IPS-20b (cell line): ENCODE measurements around the gene SPESP1.
A peak's percentile ranks its signal among the peaks of the same experiment; 100 is the strongest.

Experiments
- H3K27ac ChIP-seq: one replicate; pipeline ENCODE4 v1.5.1; 2013; ENCODE audit warnings: low read length
- H3K27me3 ChIP-seq: 2 replicates; pipeline ENCODE4 v1.6.1; 2013; ENCODE audit warnings: mild to moderate bottlenecking, low read length, inconsistent platforms; ENCODE audit not compliant: insufficient read depth
- H3K36me3 ChIP-seq: 2 replicates; pipeline ENCODE4 v1.6.1; 2013; ENCODE audit warnings: low read depth, mild to moderate bottlenecking, inconsistent platforms, low read length, moderate library complexity; ENCODE audit not compliant: insufficient read depth
- H3K4me1 ChIP-seq: 2 replicates; pipeline ENCODE4 v1.6.1; 2013; ENCODE audit warnings: mild to moderate bottlenecking, control low read depth, inconsistent platforms, low read length, moderate library complexity; ENCODE audit not compliant: insufficient read depth
- H3K4me3 ChIP-seq: 2 replicates; pipeline ENCODE4 v1.5.1; 2013; ENCODE audit warnings: mild to moderate bottlenecking, low read length, inconsistent platforms
- H3K9ac ChIP-seq: 2 replicates; pipeline ENCODE4 v1.6.1; 2013; ENCODE audit warnings: low read depth, mild to moderate bottlenecking, inconsistent platforms, low read length, moderate library complexity
- H3K9me3 ChIP-seq: 2 replicates; pipeline ENCODE4 v1.6.1; 2013; ENCODE audit warnings: mild to moderate bottlenecking, low read depth, low read length, inconsistent platforms; ENCODE audit not compliant: insufficient read depth

Gene SPESP1

GRCh38 chr15:68984586-68984985, 54.3 kb downstream of the SPESP1 start:
- Histone ChIP-seq H3K36me3 (no peaks in the 10 kb centered on the region), H3K9me3 (no peaks in the 10 kb centered on the region), H3K27ac (no peak overlapping the region), H3K27me3 (no peaks in the 10 kb centered on the region), H3K4me3 (no peak overlapping the region), H3K9ac (no peak overlapping the region), H3K4me1 (no peaks in the 10 kb centered on the region; the same call in 1 of the 2 replicates)

DNA sequence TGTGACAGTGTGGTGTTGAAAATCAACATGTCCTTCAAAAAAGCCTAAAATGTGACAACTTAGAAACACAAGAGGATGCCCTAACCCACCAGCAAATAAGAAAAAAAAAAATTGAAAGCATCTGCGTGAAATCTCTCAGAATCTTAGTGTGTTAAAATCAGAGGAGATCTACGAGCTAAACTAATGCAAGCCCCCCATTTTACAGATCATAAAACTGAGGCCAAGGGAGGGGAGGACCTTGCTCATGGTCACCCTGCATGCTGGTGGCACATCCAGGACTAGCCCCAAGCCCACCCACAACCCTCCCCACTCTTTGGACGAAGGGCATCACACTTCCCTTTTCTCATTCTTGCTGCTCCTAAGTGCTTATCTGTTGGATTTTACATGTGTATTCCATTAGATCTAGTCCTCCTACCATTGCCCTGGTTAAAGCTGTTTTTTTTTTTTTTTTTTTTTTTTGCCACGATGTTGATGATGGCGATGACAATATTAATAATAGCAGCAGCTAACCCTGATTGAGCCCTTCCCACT, 55.1 kb downstream of the SPESP1 start:
- Histone ChIP-seq H3K27ac (no peak overlapping the region), H3K9me3 (no peaks in the 10 kb centered on the region), H3K36me3 (no peaks in the 10 kb centered on the region), H3K9ac (no peak overlapping the region), H3K27me3 (no peaks in the 10 kb centered on the region), H3K4me1 (peaks cover 6% of the 10 kb centered on the region; the same call in 1 of the 2 replicates), H3K4me3 (no peak overlapping the region)

GRCh38 chr15:68986322-68986721, 56.0 kb downstream of the SPESP1 start:
- H3K4me1 ChIP-seq, result peaks cover 12% of the 10 kb centered on the region; the same call in 1 of the 2 replicates
- no peak overlapping the region for H3K9ac ChIP-seq
- no peaks in the 10 kb centered on the region for H3K36me3 ChIP-seq
- no peaks in the 10 kb centered on the region for H3K27me3 ChIP-seq
- no peaks in the 10 kb centered on the region for H3K9me3 ChIP-seq
- H3K27ac ChIP-seq, result no peak overlapping the region
- H3K4me3 ChIP-seq, result no peak overlapping the region

GRCh38 chr15:68987120-68987519, 56.8 kb downstream of the SPESP1 start:
- Histone ChIP-seq H3K9ac (no peak overlapping the region), H3K4me1 (peaks cover 12% of the 10 kb centered on the region; the same call in 1 of the 2 replicates), H3K9me3 (no peaks in the 10 kb centered on the region), H3K4me3 (no peak overlapping the region), H3K27me3 (no peaks in the 10 kb centered on the region), H3K27ac (no peak overlapping the region), H3K36me3 (no peaks in the 10 kb centered on the region)

- Histone ChIP-seq H3K27me3 (no peaks in the 10 kb centered on the region), H3K4me3 (no peak overlapping the region), H3K9me3 (no peaks in the 10 kb centered on the region), H3K4me1 (peaks cover 12% of the 10 kb centered on the region; the same call in 1 of the 2 replicates), H3K36me3 (no peaks in the 10 kb centered on the region), H3K27ac (no peak overlapping the region), H3K9ac (no peak overlapping the region)
These were observed 57.4 kb downstream of the SPESP1 start for GRCh38 chr15:68987676-68988075.

GRCh38 chr15:68989541-68990230, 59.4 kb downstream of the SPESP1 start:
- no peaks in the 10 kb centered on the region for H3K9me3 ChIP-seq
- H3K27me3 ChIP-seq, result no peaks in the 10 kb centered on the region
- H3K36me3 ChIP-seq, result no peaks in the 10 kb centered on the region
- H3K27ac ChIP-seq, result no peak overlapping the region
- no peak overlapping the region for H3K9ac ChIP-seq
- peaks cover 12% of the 10 kb centered on the region; the same call in 1 of the 2 replicates for H3K4me1 ChIP-seq
- H3K4me3 ChIP-seq, result no peak overlapping the region

DNA sequence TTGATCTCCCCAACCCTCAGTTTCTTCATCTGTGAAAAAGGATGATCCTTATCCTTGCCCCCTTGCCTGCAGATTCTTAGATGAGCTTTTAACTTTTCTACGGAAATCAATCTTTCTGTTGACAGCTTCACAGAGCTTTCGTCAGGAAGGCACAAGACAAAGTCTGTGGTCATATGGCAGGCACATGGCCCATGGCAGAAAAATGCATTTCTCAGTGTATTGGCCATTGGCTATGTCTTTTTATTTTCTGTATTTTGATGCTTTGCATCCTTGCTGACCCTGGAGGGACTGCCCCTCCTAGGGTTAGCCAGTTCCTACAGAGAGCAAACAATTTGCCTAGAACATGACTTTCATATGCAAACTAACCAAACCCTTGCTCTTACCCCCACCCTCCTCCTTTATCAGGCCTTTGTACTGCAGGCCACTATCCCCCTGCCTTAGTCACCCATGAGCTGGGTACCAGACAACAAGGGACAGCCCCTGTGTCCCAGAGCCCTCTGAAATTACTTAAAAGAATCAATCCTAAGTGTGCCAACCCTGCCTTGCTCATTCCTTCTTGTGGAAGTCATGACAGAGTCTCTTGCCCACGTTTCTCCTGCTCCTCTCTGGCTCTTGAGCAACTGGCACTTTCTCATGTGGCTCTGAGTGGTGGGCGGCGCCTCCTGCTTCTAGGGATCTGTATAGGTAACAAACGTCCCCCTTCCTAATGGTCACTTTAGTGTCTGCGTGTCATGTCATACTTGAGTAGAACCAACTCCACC, 60.1 kb downstream of the SPESP1 start:
- H3K27me3 ChIP-seq, result no peaks in the 10 kb centered on the region
- H3K9me3 ChIP-seq, result no peaks in the 10 kb centered on the region
- no peak overlapping the region for H3K27ac ChIP-seq
- no peaks in the 10 kb centered on the region for H3K36me3 ChIP-seq
- H3K4me1 ChIP-seq, result peaks cover 12% of the 10 kb centered on the region; the same call in 1 of the 2 replicates
- no peak overlapping the region for H3K9ac ChIP-seq
- H3K4me3 ChIP-seq, result peak overlapping the region; percentile 15; the same call in 1 of the 2 replicates

DNA sequence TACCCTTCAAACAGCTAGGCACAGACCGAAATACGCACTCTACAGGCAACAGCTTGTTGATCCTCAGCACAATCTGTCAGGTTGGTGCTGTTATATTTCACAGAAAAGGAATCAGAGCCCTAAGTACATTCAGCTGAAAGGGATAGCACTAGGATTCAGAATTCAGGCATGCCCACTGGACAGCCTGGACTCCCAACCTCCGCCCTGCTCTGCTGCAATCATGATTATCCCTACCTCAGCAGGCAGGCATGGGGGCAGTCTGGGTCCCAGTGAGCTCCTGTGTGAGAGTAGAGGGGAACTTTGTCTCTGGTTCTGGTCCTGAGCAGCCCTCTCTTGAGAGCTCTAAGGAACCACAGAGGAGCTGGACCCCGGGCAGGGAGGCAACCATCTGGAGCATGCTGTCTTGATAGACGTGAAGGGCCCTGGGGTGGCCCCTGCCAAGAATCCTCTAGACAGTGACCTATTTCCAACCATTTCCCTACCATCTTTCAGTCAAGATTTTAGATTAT, 60.7 kb downstream of the SPESP1 start:
- Histone ChIP-seq H3K27me3 (no peaks in the 10 kb centered on the region), H3K36me3 (no peaks in the 10 kb centered on the region), H3K9me3 (no peaks in the 10 kb centered on the region), H3K4me3 (0 out of 2 replicates have a peak overlapping the region, but pooled peaks have one; percentile 15), H3K4me1 (peaks cover 12% of the 10 kb centered on the region; the same call in 1 of the 2 replicates), H3K27ac (no peak overlapping the region), H3K9ac (no peak overlapping the region)

DNA sequence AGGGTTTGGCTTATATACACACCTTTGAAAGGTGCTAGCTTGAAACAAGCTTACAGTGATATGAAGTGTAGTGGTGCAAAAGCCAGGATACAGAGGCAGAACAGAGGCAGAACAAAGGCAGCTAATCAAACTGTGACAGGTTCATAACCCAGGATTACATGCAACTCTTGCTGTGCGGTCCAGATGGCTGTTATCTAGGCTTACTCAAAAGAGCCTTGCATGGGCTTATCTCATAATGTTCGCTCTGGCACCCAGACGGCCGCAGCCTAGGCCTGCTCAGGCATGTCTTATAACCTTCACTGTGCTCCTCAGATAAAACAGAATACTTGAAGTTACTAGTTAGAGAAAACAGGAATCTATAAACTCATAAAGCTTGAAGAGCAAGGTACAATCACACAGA, 61.4 kb downstream of the SPESP1 start:
- Histone ChIP-seq H3K27me3 (no peaks in the 10 kb centered on the region), H3K9ac (no peak overlapping the region), H3K4me3 (no peak overlapping the region), H3K4me1 (peaks cover 12% of the 10 kb centered on the region; the same call in 1 of the 2 replicates), H3K9me3 (no peaks in the 10 kb centered on the region), H3K27ac (no peak overlapping the region), H3K36me3 (no peaks in the 10 kb centered on the region)

- no peaks in the 10 kb centered on the region for H3K9me3 ChIP-seq
- H3K27ac ChIP-seq, result no peak overlapping the region
- no peak overlapping the region for H3K9ac ChIP-seq
- H3K27me3 ChIP-seq, result no peaks in the 10 kb centered on the region
- no peak overlapping the region for H3K4me3 ChIP-seq
- H3K4me1 ChIP-seq, result peaks cover 12% of the 10 kb centered on the region; the same call in 1 of the 2 replicates
- H3K36me3 ChIP-seq, result no peaks in the 10 kb centered on the region
These were observed 62.4 kb downstream of the SPESP1 start for GRCh38 chr15:68992696-68993095.

DNA sequence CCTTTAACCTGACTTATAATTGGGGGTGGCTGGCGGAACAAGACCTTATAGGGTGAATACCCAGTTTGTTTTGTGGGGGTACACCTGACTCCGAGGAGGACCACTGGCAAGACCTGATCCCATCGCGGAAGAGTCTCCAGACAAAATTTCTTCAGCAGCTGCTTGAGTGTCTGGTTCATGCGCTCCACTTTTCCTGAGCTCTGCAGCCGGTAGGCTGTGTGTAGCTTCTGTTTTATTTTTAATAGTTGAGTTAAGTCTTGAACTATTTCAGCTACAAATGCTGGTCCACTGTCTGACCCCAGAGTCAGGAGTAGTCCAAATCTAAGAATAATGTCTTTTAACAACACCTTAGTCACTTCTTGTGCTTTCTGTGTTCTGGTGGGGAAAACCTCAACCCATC, 63.0 kb downstream of the SPESP1 start:
- no peaks in the 10 kb centered on the region for H3K27me3 ChIP-seq
- H3K4me3 ChIP-seq, result no peak overlapping the region
- H3K9ac ChIP-seq, result no peak overlapping the region
- no peaks in the 10 kb centered on the region for H3K9me3 ChIP-seq
- H3K4me1 ChIP-seq, result peaks cover 17% of the 10 kb centered on the region
- H3K36me3 ChIP-seq, result no peaks in the 10 kb centered on the region
- no peak overlapping the region for H3K27ac ChIP-seq
